Fibroblast of lung (primary cell): Measurements from ENCODE around the gene OR5W2.

Experiments used
- EZH2 ChIP-seq: IDR thresholded peaks from 2 replicates; pipeline ENCODE4 v1.5.1; 2012; ENCODE audit warnings: low read length, control low read depth, mild to moderate bottlenecking; ENCODE audit errors: missing control alignments
- TF ChIP-seq, protein P1 (sequence below), 2 donors: IDR thresholded peaks in 1 of 2; conservative IDR thresholded peaks in 1 of 2; 1 replicate in 1 of 2; 2 replicates in 1 of 2; pipeline ENCODE4 v1.5.1; 2011 to 2012; ENCODE audit warnings: low read length in 2 of 2, control low read depth in 1 of 2, inconsistent platforms in 1 of 2, low read depth in 1 of 2, mild to moderate bottlenecking in 1 of 2

DNA sequence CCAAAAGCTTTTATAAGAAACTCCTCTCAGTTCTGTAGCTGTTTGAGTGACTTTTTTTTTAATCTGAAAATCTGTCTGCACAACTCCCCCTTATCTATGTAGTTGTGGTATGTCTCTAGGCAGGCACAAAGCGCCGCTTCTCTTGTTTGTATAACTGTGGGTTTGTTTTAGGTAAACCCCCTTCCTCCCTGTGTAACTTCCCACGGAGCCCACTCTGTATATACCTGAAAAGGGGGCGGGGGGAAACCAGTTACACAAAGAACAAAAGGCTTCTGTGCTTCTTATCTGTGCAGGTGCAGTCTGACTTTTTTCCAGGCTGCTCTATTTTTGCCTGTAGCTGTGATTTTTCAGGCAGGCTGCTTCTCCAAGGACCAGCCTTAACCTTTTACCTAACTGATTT, 42.1 kb upstream of the OR5W2 start:
- TF ChIP-seq, protein P1, sequence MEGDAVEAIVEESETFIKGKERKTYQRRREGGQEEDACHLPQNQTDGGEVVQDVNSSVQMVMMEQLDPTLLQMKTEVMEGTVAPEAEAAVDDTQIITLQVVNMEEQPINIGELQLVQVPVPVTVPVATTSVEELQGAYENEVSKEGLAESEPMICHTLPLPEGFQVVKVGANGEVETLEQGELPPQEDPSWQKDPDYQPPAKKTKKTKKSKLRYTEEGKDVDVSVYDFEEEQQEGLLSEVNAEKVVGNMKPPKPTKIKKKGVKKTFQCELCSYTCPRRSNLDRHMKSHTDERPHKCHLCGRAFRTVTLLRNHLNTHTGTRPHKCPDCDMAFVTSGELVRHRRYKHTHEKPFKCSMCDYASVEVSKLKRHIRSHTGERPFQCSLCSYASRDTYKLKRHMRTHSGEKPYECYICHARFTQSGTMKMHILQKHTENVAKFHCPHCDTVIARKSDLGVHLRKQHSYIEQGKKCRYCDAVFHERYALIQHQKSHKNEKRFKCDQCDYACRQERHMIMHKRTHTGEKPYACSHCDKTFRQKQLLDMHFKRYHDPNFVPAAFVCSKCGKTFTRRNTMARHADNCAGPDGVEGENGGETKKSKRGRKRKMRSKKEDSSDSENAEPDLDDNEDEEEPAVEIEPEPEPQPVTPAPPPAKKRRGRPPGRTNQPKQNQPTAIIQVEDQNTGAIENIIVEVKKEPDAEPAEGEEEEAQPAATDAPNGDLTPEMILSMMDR (conservative IDR thresholded peaks at IDR 0.05 in 1 of 2, IDR thresholded peaks at IDR 0.05 in 1 of 2; ENCODE audit: low read depth in 1 of 2, low read length in 2 of 2): no peak
- TF ChIP-seq EZH2: no peak
